Neural crest cell (in vitro differentiated cells): ENCODE results near the gene CD276. TPM values are rescaled to one million over a fixed set of nuclear protein-coding genes. Genes with fewer than 3 reads are reported as not detected.
A peak's percentile ranks its signal among the peaks of the same experiment; 100 is the strongest.

ENCODE experiments used
- DNase-seq: peaks from one replicate; pipeline ENCODE4 v3.0.0; 2021; ENCODE audit warnings: low read depth, mixed read lengths, low spot score
- H3K27ac Mint-ChIP-seq: one replicate; pipeline ENCODE4 v1.8.0; 2021; ENCODE audit warnings: mild to moderate bottlenecking, mixed read lengths; ENCODE audit not compliant: unreplicated experiment
- H3K27me3 Mint-ChIP-seq: 2 replicates; pipeline ENCODE4 v1.8.0; 2021; ENCODE audit warnings: low read depth, mild to moderate bottlenecking, mixed read lengths
- H3K36me3 Mint-ChIP-seq: 2 replicates; pipeline ENCODE4 v1.8.0; 2021; ENCODE audit warnings: low read depth, mild to moderate bottlenecking, mixed read lengths
- H3K4me1 Mint-ChIP-seq: 2 replicates; pipeline ENCODE4 v1.8.0; 2021; ENCODE audit warnings: mixed read lengths
- H3K4me3 Mint-ChIP-seq: one replicate; pipeline ENCODE4 v1.8.0; 2021; ENCODE audit warnings: mild to moderate bottlenecking, mixed read lengths
- H3K9me3 Mint-ChIP-seq: 2 replicates; pipeline ENCODE4 v1.8.0; 2021; ENCODE audit warnings: mixed read lengths
- total RNA-seq: library from RNA; stranded (reverse); gene quantifications from 2 replicates; pipeline ENCODE4 v1.2.1, GENCODE V29; 2021
- TF ChIP-seq, protein P1 (sequence below): fragments of 200-600 bp; sonication (generic); conservative IDR thresholded peaks from 2 replicates; pipeline ENCODE4 v1.5.0; 2021; ENCODE audit warnings: antibody characterized with exemption, mild to moderate bottlenecking

CD276 gene
- total RNA-seq, 1 donor from 2014 or later, result 199 TPM

GRCh38 chr15:73680549-73680948 lies 3.6 kb upstream of the CD276 start:
- Mint-ChIP-seq H3K27ac (no peak overlapping the region), H3K4me3 (no peak overlapping the region), H3K4me1 (peaks cover 15% of the 10 kb centered on the region), H3K27me3 (peaks cover 5% of the 10 kb centered on the region), H3K9me3 (no peaks in the 10 kb centered on the region), H3K36me3 (no peaks in the 10 kb centered on the region)
- no peak for DNase-seq
- TF ChIP-seq, protein P1, sequence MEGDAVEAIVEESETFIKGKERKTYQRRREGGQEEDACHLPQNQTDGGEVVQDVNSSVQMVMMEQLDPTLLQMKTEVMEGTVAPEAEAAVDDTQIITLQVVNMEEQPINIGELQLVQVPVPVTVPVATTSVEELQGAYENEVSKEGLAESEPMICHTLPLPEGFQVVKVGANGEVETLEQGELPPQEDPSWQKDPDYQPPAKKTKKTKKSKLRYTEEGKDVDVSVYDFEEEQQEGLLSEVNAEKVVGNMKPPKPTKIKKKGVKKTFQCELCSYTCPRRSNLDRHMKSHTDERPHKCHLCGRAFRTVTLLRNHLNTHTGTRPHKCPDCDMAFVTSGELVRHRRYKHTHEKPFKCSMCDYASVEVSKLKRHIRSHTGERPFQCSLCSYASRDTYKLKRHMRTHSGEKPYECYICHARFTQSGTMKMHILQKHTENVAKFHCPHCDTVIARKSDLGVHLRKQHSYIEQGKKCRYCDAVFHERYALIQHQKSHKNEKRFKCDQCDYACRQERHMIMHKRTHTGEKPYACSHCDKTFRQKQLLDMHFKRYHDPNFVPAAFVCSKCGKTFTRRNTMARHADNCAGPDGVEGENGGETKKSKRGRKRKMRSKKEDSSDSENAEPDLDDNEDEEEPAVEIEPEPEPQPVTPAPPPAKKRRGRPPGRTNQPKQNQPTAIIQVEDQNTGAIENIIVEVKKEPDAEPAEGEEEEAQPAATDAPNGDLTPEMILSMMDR, result no peak

DNA sequence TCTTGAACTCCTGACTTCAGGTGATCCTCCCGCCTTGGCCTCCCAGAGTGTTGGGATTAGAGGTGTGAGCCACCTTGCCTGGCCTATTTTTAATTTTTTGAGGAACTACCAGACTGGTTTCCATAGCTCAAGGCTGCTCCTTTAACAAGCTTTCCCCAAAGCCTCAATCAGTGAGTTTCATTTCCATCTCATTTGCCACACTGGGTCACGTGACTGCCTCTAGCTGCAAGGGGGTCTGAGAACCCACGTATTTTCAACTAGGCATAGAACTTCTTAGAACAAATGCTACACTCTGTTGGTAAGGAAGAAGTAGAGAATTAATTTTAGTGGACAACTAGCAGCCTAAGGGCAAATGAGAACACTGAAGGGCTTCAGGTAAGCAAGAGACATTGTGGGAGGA lies 3.1 kb upstream of the CD276 start:
- DNase-seq, result no peak
- Mint-ChIP-seq H3K4me3 (peak overlapping the region; percentile 64), H3K4me1 (peaks cover 20% of the 10 kb centered on the region), H3K36me3 (no peaks in the 10 kb centered on the region), H3K27ac (no peak overlapping the region), H3K9me3 (no peaks in the 10 kb centered on the region), H3K27me3 (peaks cover 5% of the 10 kb centered on the region)
- TF ChIP-seq, protein P1, result no peak

GRCh38 chr15:73681856-73682599 lies 2.2 kb upstream of the CD276 start:
- peak overlapping the region; percentile 48 for H3K4me3 Mint-ChIP-seq

GRCh38 chr15:73682600-73683090 lies 1.5 kb upstream of the CD276 start:
- H3K4me1 Mint-ChIP-seq, result peaks cover 30% of the 10 kb centered on the region
- TF ChIP-seq, protein P1, result no peak
- H3K27ac Mint-ChIP-seq, result no peak overlapping the region
- H3K9me3 Mint-ChIP-seq, result no peaks in the 10 kb centered on the region
- H3K36me3 Mint-ChIP-seq, result no peaks in the 10 kb centered on the region
- H3K4me3 Mint-ChIP-seq, result peak overlapping the region; percentile 98
- H3K27me3 Mint-ChIP-seq, result peaks cover 5% of the 10 kb centered on the region
- no peak for DNase-seq

More at GRCh38 chr15:73681856-73682599, 2.2 kb upstream of the CD276 start:
- Mint-ChIP-seq H3K4me1 (peaks cover 29% of the 10 kb centered on the region), H3K9me3 (no peaks in the 10 kb centered on the region), H3K36me3 (no peaks in the 10 kb centered on the region), H3K27me3 (peaks cover 5% of the 10 kb centered on the region), H3K27ac (no peak overlapping the region)
- DNase-seq, result no peak
- TF ChIP-seq, protein P1, result no peak

DNA sequence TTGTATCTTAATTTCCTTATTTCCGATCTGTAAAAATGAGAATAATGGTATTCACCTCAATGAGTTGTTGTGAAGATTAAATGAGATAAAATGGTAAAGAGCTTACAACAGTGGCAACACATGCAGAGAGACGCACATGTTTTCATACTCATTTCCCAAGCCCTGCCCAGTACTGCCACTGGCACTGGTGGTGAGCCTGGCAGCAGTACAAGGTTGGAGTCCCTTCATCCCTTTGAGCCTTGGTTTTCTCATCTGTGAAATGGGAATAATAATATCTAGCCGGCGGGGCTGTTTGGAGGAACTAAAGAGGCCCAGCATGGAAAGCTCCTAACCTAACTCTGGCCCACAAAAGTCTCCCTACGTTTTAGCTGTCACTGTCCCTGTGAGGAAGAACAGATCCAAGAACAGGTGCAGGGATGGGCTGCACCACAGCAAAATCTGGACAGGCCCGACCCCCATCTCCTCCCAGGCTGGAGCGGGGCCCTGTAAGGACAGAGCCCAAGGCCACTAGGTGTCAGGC lies 866 bp upstream of the CD276 start:
- DNase-seq, result no peak
- Mint-ChIP-seq H3K27me3 (peaks cover 5% of the 10 kb centered on the region), H3K4me1 (peaks cover 34% of the 10 kb centered on the region)

More for the DNA sequence above, 866 bp upstream of the CD276 start:
- TF ChIP-seq, protein P1, result peak; percentile 40
- Mint-ChIP-seq H3K27ac (peak overlapping the region; percentile 99), H3K9me3 (no peaks in the 10 kb centered on the region), H3K4me3 (peak overlapping the region; percentile 98), H3K36me3 (no peaks in the 10 kb centered on the region)
